Activated CD8-positive, alpha-beta T cell treated with anti-CD3 and anti-CD28 coated beads for 36 hours (primary cell): Measurements from ENCODE around the gene OXSR1. TPM values are rescaled to one million over a fixed set of nuclear protein-coding genes. Genes with fewer than 3 reads are reported as not detected.
A peak's percentile ranks its signal among the peaks of the same experiment; 100 is the strongest.

Experiments used
- ATAC-seq: fragments of 200-7000 bp; cut with Tn5 transposase; one replicate; pipeline ENCODE4 v1.10.0; 2021; ENCODE audit warnings: mild to moderate bottlenecking, moderate library complexity
- CTCF ChIA-PET: fragments of 350-600 bp; sonication (Branson Sonifier 250); formaldehyde crosslinking; loops from one replicate; lab custom pipeline; 2021; ENCODE audit warnings: antibody characterized with exemption; lab: Charles Lee
- POLR2A ChIA-PET: fragments of 350-600 bp; sonication (Branson Sonifier 250); formaldehyde crosslinking; loops from one replicate; lab custom pipeline; 2021; ENCODE audit warnings: antibody characterized with exemption; lab: Charles Lee
- DNase-seq: peaks from one replicate; pipeline ENCODE4 v3.0.0-alpha.2; 2020
- H3K27ac Mint-ChIP-seq: one replicate; pipeline ENCODE4 v1.8.0; 2021; ENCODE audit warnings: mild to moderate bottlenecking, mixed read lengths
- H3K27me3 Mint-ChIP-seq: one replicate; pipeline ENCODE4 v1.8.0; 2021; ENCODE audit warnings: mixed read lengths
- H3K36me3 Mint-ChIP-seq: one replicate; pipeline ENCODE4 v1.8.0; 2021; ENCODE audit warnings: low read depth, mixed read lengths
- H3K4me1 Mint-ChIP-seq: one replicate; pipeline ENCODE4 v1.8.0; 2021; ENCODE audit warnings: low read depth, mixed read lengths
- H3K4me3 Mint-ChIP-seq: one replicate; pipeline ENCODE4 v1.8.0; 2021; ENCODE audit warnings: mild to moderate bottlenecking, moderate library complexity, mixed read lengths
- H3K9me3 Mint-ChIP-seq: one replicate; pipeline ENCODE4 v1.8.0; 2021; ENCODE audit warnings: mixed read lengths
- intact Hi-C: fragments of 100-400 bp; cut with micrococcal nuclease; formaldehyde crosslinking; loops from one replicate; pipeline ENCODE4 v1.10.0; 2022
- total RNA-seq, 2 experiments: library from RNA; stranded (reverse); gene quantifications; one replicate each; pipeline ENCODE4 v1.2.3, GENCODE V29; 2021
- TF ChIP-seq, protein P1 (sequence below): fragments of 200-600 bp; IDR thresholded peaks from one replicate; pipeline ENCODE4 v1.8.0; 2022; ENCODE audit warnings: antibody characterized with exemption, mild to moderate bottlenecking

Gene OXSR1
- total RNA-seq, 2 experiments from 2014 or later = 56.5 to 57.9 TPM

GRCh38 chr3:38297947-38298711, 132.8 kb downstream of the OXSR1 start:
- POLR2A ChIA-PET = interaction anchor here (0.8 kb wide), 1 partner anchor 182 kb away, joined by 3 read pairs; no protein-coding TSS in a partner anchor
- DNase-seq (no peak), ATAC-seq (no peak)
- CTCF ChIA-PET = interaction anchor here (0.7 to 1.7 kb wide), 13 partner anchors 9 to 183 kb away, joined by 3 to 5 read pairs (median 4); partner anchors contain the start of genes ACAA1 and XYLB
- intact Hi-C loops = no loop called here
- Mint-ChIP-seq H3K9me3 (no peaks in the 10 kb centered on the region), H3K27ac (no peak overlapping the region), H3K36me3 (no peaks in the 10 kb centered on the region), H3K4me1 (no peaks in the 10 kb centered on the region), H3K4me3 (no peak overlapping the region), H3K27me3 (peaks cover 2% of the 10 kb centered on the region)
- TF ChIP-seq, protein P1, sequence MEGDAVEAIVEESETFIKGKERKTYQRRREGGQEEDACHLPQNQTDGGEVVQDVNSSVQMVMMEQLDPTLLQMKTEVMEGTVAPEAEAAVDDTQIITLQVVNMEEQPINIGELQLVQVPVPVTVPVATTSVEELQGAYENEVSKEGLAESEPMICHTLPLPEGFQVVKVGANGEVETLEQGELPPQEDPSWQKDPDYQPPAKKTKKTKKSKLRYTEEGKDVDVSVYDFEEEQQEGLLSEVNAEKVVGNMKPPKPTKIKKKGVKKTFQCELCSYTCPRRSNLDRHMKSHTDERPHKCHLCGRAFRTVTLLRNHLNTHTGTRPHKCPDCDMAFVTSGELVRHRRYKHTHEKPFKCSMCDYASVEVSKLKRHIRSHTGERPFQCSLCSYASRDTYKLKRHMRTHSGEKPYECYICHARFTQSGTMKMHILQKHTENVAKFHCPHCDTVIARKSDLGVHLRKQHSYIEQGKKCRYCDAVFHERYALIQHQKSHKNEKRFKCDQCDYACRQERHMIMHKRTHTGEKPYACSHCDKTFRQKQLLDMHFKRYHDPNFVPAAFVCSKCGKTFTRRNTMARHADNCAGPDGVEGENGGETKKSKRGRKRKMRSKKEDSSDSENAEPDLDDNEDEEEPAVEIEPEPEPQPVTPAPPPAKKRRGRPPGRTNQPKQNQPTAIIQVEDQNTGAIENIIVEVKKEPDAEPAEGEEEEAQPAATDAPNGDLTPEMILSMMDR = peak; percentile 42

Other genes starting within 250 kb of the OXSR1 start
- gene VILL, start 174.8 kb upstream of the OXSR1 start, total RNA-seq = 10 to 100 TPM; 11.4 to 11.7 TPM
- 1 to 10 TPM; 6.2 to 8.2 TPM for gene PLCD1, start 135.9 kb upstream of the OXSR1 start, total RNA-seq
- under 1 TPM; 0.20 to 0.36 TPM for gene DLEC1, start 126.3 kb upstream of the OXSR1 start, total RNA-seq
- 10 to 100 TPM; 70.1 to 72.0 TPM for gene ACAA1, start 28.4 kb upstream of the OXSR1 start, total RNA-seq
- 10 to 100 TPM; 29.3 to 31.8 TPM for gene MYD88, start 26.9 kb upstream of the OXSR1 start, total RNA-seq
- under 1 TPM; 0.18 to 0.31 TPM for gene SLC22A13, start 100.3 kb downstream of the OXSR1 start, total RNA-seq
- not detected for gene SLC22A14, start 116.8 kb downstream of the OXSR1 start, total RNA-seq
- gene XYLB, start 181.2 kb downstream of the OXSR1 start, total RNA-seq = 1 to 10 TPM; 4.4 to 4.7 TPM